ENCODE measurements around the gene APOL1. TPM values are rescaled to one million over a fixed set of nuclear protein-coding genes. Genes with fewer than 3 reads are reported as not detected.

The APOL1 gene
- total RNA-seq, 2 experiments from 2014 or later: 6.4 to 7.3 TPM

DNA sequence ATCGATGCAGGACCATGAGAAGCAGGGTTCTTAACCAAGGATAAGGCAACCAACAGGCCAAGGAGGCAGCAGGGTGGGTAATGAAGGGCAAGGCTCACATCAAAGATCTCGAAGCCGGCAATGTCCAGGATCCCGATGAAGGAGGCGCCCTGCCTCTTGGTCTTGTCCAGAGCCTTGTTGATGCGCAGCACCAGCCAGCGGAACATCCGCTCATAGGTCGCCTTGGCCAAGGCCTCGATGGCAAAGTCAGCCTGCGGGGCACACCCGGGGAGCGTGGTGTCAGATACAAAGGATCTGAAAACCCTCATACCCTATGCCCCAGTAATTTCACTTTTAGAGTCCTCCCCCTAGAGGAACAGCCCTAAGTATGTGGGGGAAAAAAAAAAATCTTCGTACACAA lies 63.5 kb downstream of the APOL1 start:
- intact Hi-C loops (cut with DNase I, micrococcal nuclease): no loop called here
- H3K4me1 Mint-ChIP-seq (ENCODE audit: low read depth): no peaks in the 10 kb centered on the region
- H3K27me3 Mint-ChIP-seq: no peaks in the 10 kb centered on the region
- POLR2A ChIA-PET: no interaction called here
- no peaks in the 10 kb centered on the region for H3K27me3 ChIP-seq (ENCODE audit: control insufficient read depth in 1 of 2, insufficient read depth in 2 of 2, low read length in 2 of 2)
- no peak overlapping the region for H3K27ac ChIP-seq (ENCODE audit: low read depth in 1 of 2, low read length in 2 of 2)
- DNase-seq: no peak
- CTCF ChIA-PET: no interaction called here
- peaks cover 92% of the 10 kb centered on the region for H3K36me3 Mint-ChIP-seq (ENCODE audit: low read depth)
- no peaks in the 10 kb centered on the region for H3K4me1 ChIP-seq (ENCODE audit: insufficient read depth, low read length)
- no peaks in the 10 kb centered on the region for H3K9me3 Mint-ChIP-seq
- H3K4me3 Mint-ChIP-seq: no peak overlapping the region
- ATAC-seq (ENCODE audit: poor library complexity): no peak
- TF ChIP-seq, protein P1, sequence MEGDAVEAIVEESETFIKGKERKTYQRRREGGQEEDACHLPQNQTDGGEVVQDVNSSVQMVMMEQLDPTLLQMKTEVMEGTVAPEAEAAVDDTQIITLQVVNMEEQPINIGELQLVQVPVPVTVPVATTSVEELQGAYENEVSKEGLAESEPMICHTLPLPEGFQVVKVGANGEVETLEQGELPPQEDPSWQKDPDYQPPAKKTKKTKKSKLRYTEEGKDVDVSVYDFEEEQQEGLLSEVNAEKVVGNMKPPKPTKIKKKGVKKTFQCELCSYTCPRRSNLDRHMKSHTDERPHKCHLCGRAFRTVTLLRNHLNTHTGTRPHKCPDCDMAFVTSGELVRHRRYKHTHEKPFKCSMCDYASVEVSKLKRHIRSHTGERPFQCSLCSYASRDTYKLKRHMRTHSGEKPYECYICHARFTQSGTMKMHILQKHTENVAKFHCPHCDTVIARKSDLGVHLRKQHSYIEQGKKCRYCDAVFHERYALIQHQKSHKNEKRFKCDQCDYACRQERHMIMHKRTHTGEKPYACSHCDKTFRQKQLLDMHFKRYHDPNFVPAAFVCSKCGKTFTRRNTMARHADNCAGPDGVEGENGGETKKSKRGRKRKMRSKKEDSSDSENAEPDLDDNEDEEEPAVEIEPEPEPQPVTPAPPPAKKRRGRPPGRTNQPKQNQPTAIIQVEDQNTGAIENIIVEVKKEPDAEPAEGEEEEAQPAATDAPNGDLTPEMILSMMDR (IDR thresholded peaks at IDR 0.05): no peak
- H3K9me3 ChIP-seq (ENCODE audit: control insufficient read depth in 1 of 2, insufficient read depth in 1 of 2, low read length in 2 of 2): no peaks in the 10 kb centered on the region
- H3K4me3 ChIP-seq (ENCODE audit: low read length): no peak overlapping the region
- peak overlapping the region; percentile 61 for H3K27ac Mint-ChIP-seq
- peaks cover 97% of the 10 kb centered on the region for H3K36me3 ChIP-seq (ENCODE audit: insufficient read depth, low read length)

Small RNA genes lying within 50 kb of the gene (microRNA-seq; reads per million reads assigned to microRNA genes)
- not detected for gene MIR6819 (ENCODE audit: borderline microRNAs expressed, borderline replicate concordance)

Other genes starting within 250 kb of the APOL1 start
- 1 to 10 TPM; 1.9 to 2.4 TPM for gene RBFOX2, start 224.3 kb upstream of the APOL1 start, total RNA-seq
- 100 to 1,000 TPM; 111 to 116 TPM for gene APOL3, start 92.4 kb upstream of the APOL1 start, total RNA-seq
- gene APOL4, start 51.3 kb upstream of the APOL1 start, total RNA-seq: not detected
- 10 to 100 TPM; 17.8 to 21.8 TPM for gene APOL2, start 13.6 kb upstream of the APOL1 start, total RNA-seq
- 100 to 1,000 TPM; 901 to 925 TPM for gene MYH9, start 134.8 kb downstream of the APOL1 start, total RNA-seq
- gene TXN2, start 228.5 kb downstream of the APOL1 start, total RNA-seq: 10 to 100 TPM; 26.4 to 26.5 TPM